HepG2 (cell line): Measurements from ENCODE around the gene DHX8. TPM values are rescaled to one million over a fixed set of nuclear protein-coding genes. Genes with fewer than 3 reads are reported as not detected.

Experiments
- ATF2 ChIP-seq: sonication (generic); formaldehyde crosslinking; IDR thresholded peaks from 2 replicates; pipeline ENCODE4 v1.4.0; 2020; ENCODE audit warnings: missing genetic modification reagents
- ATF7-NPFF ChIP-seq: sonication (generic); formaldehyde crosslinking; IDR thresholded peaks from 2 replicates; pipeline ENCODE4 v1.8.1; 2023; ENCODE audit warnings: mild to moderate bottlenecking, low read depth, missing genetic modification reagents, moderate library complexity
- CENPBD1 ChIP-seq: sonication (generic); formaldehyde crosslinking; IDR thresholded peaks from 2 replicates; pipeline ENCODE4 v1.8.0; 2022; ENCODE audit warnings: missing genetic modification reagents, low read depth, mild to moderate bottlenecking, borderline replicate concordance
- CREM ChIP-seq, 2 experiments: sonication (generic) in 1 of 2; formaldehyde crosslinking in 1 of 2; IDR thresholded peaks; 2 replicates each; pipeline versions ENCODE4 v1.4.0 to v1.6.1; 2016 to 2020; ENCODE audit warnings: antibody characterized with exemption in 1 of 2, mild to moderate bottlenecking in 1 of 2, missing genetic modification reagents in 1 of 2
- DPF2 ChIP-seq: sonication (generic); formaldehyde crosslinking; IDR thresholded peaks from 2 replicates; pipeline ENCODE4 v1.4.0; 2020; ENCODE audit warnings: mild to moderate bottlenecking, low read depth, missing genetic modification reagents, borderline replicate concordance
- ELK4 ChIP-seq: sonication (generic); formaldehyde crosslinking; IDR thresholded peaks from 2 replicates; pipeline ENCODE4 v1.9.0; 2021; ENCODE audit warnings: missing genetic modification reagents, borderline replicate concordance
- IKZF4 ChIP-seq: sonication (generic); formaldehyde crosslinking; IDR thresholded peaks from 2 replicates; pipeline ENCODE4 v1.5.1; 2020; ENCODE audit warnings: borderline replicate concordance, mild to moderate bottlenecking, low read depth, missing genetic modification reagents; ENCODE audit errors: not compliant biosample characterization
- IRF1 ChIP-seq: sonication (generic); formaldehyde crosslinking; IDR thresholded peaks from 2 replicates; pipeline ENCODE4 v1.4.0; 2020; ENCODE audit warnings: low read depth, mild to moderate bottlenecking, missing genetic modification reagents
- MNT ChIP-seq: fragments of 450-650 bp; IDR thresholded peaks from 2 replicates; pipeline ENCODE4 v1.6.1; 2016
- NFYC ChIP-seq: IDR thresholded peaks from 2 replicates; pipeline ENCODE4 v1.6.1; 2016; ENCODE audit warnings: missing genetic modification reagents, missing compliant biosample characterization
- REST ChIP-seq, 2 experiments: IDR thresholded peaks; 2 replicates each; pipeline ENCODE4 v1.6.1; 2011 to 2012; ENCODE audit warnings: low read length in 2 of 2, borderline replicate concordance in 1 of 2, low read depth in 1 of 2, mild to moderate bottlenecking in 1 of 2, moderate library complexity in 1 of 2
- SAP130 ChIP-seq: IDR thresholded peaks from 2 replicates; pipeline ENCODE4 v1.6.1; 2016; ENCODE audit warnings: low read depth
- ZNF274 ChIP-seq: sonication (generic); formaldehyde crosslinking; IDR thresholded peaks from 2 replicates; pipeline ENCODE4 v1.5.1; 2020; ENCODE audit warnings: mild to moderate bottlenecking, missing genetic modification reagents
- ZNF350 ChIP-seq: sonication (generic); formaldehyde crosslinking; IDR thresholded peaks from 2 replicates; pipeline ENCODE4 v1.4.0; 2020; ENCODE audit warnings: mild to moderate bottlenecking, low read depth, missing genetic modification reagents, borderline replicate concordance
- ZNF678 ChIP-seq: sonication (generic); formaldehyde crosslinking; IDR thresholded peaks from 2 replicates; pipeline ENCODE4 v1.4.0; 2020; ENCODE audit warnings: mild to moderate bottlenecking, missing genetic modification reagents
- ZNF766 ChIP-seq: sonication (generic); formaldehyde crosslinking; IDR thresholded peaks from 2 replicates; pipeline ENCODE4 v1.5.0; 2020; ENCODE audit warnings: missing genetic modification reagents, borderline replicate concordance
- ZNF782 ChIP-seq: sonication (generic); formaldehyde crosslinking; IDR thresholded peaks from 2 replicates; pipeline ENCODE4 v1.4.0; 2020; ENCODE audit warnings: missing genetic modification reagents, mild to moderate bottlenecking, borderline replicate concordance
- polyA plus RNA-seq, 8 experiments: library from polyadenylated mRNA; depleted of rRNA in 3 of 8; stranded (reverse) in 7 of 8; unstranded in 1 of 8; fragments of >200 nt; fragmentation: Illumina TruSeq in 4 of 8; extraction: Trizol in 4 of 8; gene quantifications; 2 replicates each; pipeline versions ENCODE4 v1.2.1 to v1.2.3, GENCODE V29; 2011 to 2016; ENCODE audit warnings: low read depth in 4 of 8, missing spikeins in 1 of 8, mixed read lengths in 1 of 8; ENCODE audit not compliant: insufficient read depth in 1 of 8
- total RNA-seq, 5 experiments: library from RNA; depleted of rRNA; stranded (reverse); fragments of >200 nt; fragmentation: Illumina TruSeq; extraction: Trizol; gene quantifications; 2 replicates each; pipeline ENCODE4 v1.2.3, GENCODE V29; 2016; ENCODE audit warnings: low read depth in 1 of 5

The DHX8 gene
- total and polyA plus RNA-seq, 2 of the 13 experiments (the other 11 are each of a cell fraction or from before 2014, with no cell fraction given): 24.8 to 48.9 TPM

- no peak for TF ChIP-seq REST (IDR thresholded peaks at IDR 0.05; ENCODE audit: borderline replicate concordance in 1 of 2, low read depth in 1 of 2, low read length in 2 of 2)
- TF ChIP-seq CENPBD1: no peak
- no peak for TF ChIP-seq MNT
- no peak for TF ChIP-seq ELK4 (CRISPR knock-in tag)
- 0 out of 2 replicates have a peak, but pooled peaks have one; percentile 21 for TF ChIP-seq DPF2 (CRISPR knock-in tag)
- 0 out of 2 replicates have a peak, but pooled peaks have one; percentile 21 for TF ChIP-seq ATF7-NPFF (CRISPR knock-in tag)
- TF ChIP-seq ZNF766: no peak
- no peak for TF ChIP-seq SAP130 (CRISPR knock-in tag)
- TF ChIP-seq IKZF4 (CRISPR knock-in tag): no peak
- TF ChIP-seq ZNF350 (CRISPR knock-in tag): peak; percentile 7; the same call in 1 of the 2 replicates
- no peak for TF ChIP-seq IRF1 (CRISPR knock-in tag)
- 0 out of 2 replicates have a peak, but pooled peaks have one; percentile 44 for TF ChIP-seq ZNF274 (CRISPR knock-in tag)
- no peak for TF ChIP-seq ZNF782 (CRISPR knock-in tag)
- no peak for TF ChIP-seq ATF2 (CRISPR knock-in tag)
- no peak for TF ChIP-seq ZNF678 (CRISPR knock-in tag)
- no peak for TF ChIP-seq CREM (IDR thresholded peaks at IDR 0.05)
- no peak for TF ChIP-seq CREM (CRISPR knock-in tag; IDR thresholded peaks at IDR 0.05)
- no peak for TF ChIP-seq NFYC (CRISPR knock-in tag)
These were observed 46.1 kb downstream of the DHX8 start (continued) for GRCh38 chr17:43529947-43530287.
